Renal cortex interstitium (tissue), 15 donors: ENCODE data around the gene DENND6A. TPM values are rescaled to one million over a fixed set of nuclear protein-coding genes. Genes with fewer than 3 reads are reported as not detected.

ENCODE experiments used
- DNase-seq, 11 donors: peaks; one replicate each; pipeline ENCODE4 v3.0.0-alpha.2; 2013; ENCODE audit warnings: low read depth in 9 of 11, low spot score in 4 of 11; ENCODE audit errors: extremely low read depth in 1 of 11
- long read RNA-seq, 16 experiments: transcript quantifications; one replicate each; lab custom pipeline, GENCODE V29; 2026
- polyA plus RNA-seq, 3 donors: library from polyadenylated mRNA; unstranded; fragments of 120-200 nt; gene quantifications; one replicate each; pipeline ENCODE4 v1.2.1, GENCODE V29; 2013; ENCODE audit not compliant: insufficient read length in 3 of 3

The DENND6A gene, protein sequence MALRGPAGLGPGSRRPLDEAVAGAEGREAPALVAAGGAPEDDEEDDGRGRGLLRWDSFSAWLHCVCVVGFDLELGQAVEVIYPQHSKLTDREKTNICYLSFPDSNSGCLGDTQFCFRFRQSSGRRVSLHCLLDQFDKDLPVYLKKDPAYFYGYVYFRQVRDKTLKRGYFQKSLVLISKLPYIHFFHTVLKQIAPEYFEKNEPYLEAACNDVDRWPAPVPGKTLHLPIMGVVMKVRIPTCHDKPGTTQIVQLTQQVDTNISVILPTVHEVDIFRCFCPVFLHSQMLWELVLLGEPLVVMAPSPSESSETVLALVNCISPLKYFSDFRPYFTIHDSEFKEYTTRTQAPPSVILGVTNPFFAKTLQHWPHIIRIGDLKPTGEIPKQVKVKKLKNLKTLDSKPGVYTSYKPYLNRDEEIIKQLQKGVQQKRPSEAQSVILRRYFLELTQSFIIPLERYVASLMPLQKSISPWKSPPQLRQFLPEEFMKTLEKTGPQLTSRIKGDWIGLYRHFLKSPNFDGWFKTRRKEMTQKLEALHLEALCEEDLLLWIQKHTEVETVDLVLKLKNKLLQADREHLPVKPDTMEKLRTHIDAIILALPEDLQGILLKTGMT
- 10 to 100 TPM; 30.0 to 35.6 (median 30.2) TPM for polyA plus RNA-seq
- long read RNA-seq, donor 1, partial matches to known transcripts, result 0 of 1 reads
- long read RNA-seq, donor 1, other reads (novel, unspliced or antisense), result 0 of 1 reads
- long read RNA-seq, donor 2, partial matches to known transcripts, result 0 of 2 reads
- long read RNA-seq, donor 2, other reads (novel, unspliced or antisense), result 0 of 2 reads
- long read RNA-seq, donor 3, full-length matches to known transcripts, result 1 of 1 reads
- long read RNA-seq, donor 3, partial matches to known transcripts, result 0 of 1 reads
- long read RNA-seq, donor 3, other reads (novel, unspliced or antisense), result 0 of 1 reads
- long read RNA-seq, donor 4, result 0 reads
- long read RNA-seq, donor 5, result 0 reads
- long read RNA-seq, donor 6, full-length matches to known transcripts, result 1 of 1 reads
- long read RNA-seq, donor 6, partial matches to known transcripts, result 0 of 1 reads
- long read RNA-seq, donor 6, other reads (novel, unspliced or antisense), result 0 of 1 reads
- long read RNA-seq, donor 7, result 0 reads
- long read RNA-seq, donor 8, full-length matches to known transcripts, result 2 of 2 reads
- long read RNA-seq, donor 8, partial matches to known transcripts, result 0 of 2 reads
- long read RNA-seq, donor 8, other reads (novel, unspliced or antisense), result 0 of 2 reads
- long read RNA-seq, donor 9, full-length matches to known transcripts, result 1 of 1 reads
- long read RNA-seq, donor 9, partial matches to known transcripts, result 0 of 1 reads
- long read RNA-seq, donor 9, other reads (novel, unspliced or antisense), result 0 of 1 reads
- long read RNA-seq, donor 10, partial matches to known transcripts, result 0 of 1 reads
- long read RNA-seq, donor 10, other reads (novel, unspliced or antisense), result 0 of 1 reads
- long read RNA-seq, donor 11, result 0 reads
- long read RNA-seq, donor 12, result 0 reads
- long read RNA-seq, donor 13, full-length matches to known transcripts, result 1 of 1 reads
- long read RNA-seq, donor 13, partial matches to known transcripts, result 0 of 1 reads
- long read RNA-seq, donor 13, other reads (novel, unspliced or antisense), result 0 of 1 reads
- long read RNA-seq, donor 14, result 0 reads
- long read RNA-seq, donor 15, partial matches to known transcripts, result 0 of 1 reads
- long read RNA-seq, donor 15, other reads (novel, unspliced or antisense), result 0 of 1 reads
- long read RNA-seq, donor 16, partial matches to known transcripts, result 0 of 1 reads
- long read RNA-seq, donor 16, other reads (novel, unspliced or antisense), result 0 of 1 reads

GRCh38 chr3:57692396-57693147, at the start of gene DENND6A:
TSS of gene DENND6A (minus strand) at chr3:57693077. CDS start at chr3:57693018, 59 bp downstream.
- peak; percentile 79 to 94 (median 91) for DNase-seq

GRCh38 chr3:57740027-57740426, 47.1 kb upstream of the DENND6A start:
- DNase-seq, result no peak

- no peak for DNase-seq
These were observed 45.5 kb upstream of the DENND6A start for GRCh38 chr3:57738391-57738790.

DNA sequence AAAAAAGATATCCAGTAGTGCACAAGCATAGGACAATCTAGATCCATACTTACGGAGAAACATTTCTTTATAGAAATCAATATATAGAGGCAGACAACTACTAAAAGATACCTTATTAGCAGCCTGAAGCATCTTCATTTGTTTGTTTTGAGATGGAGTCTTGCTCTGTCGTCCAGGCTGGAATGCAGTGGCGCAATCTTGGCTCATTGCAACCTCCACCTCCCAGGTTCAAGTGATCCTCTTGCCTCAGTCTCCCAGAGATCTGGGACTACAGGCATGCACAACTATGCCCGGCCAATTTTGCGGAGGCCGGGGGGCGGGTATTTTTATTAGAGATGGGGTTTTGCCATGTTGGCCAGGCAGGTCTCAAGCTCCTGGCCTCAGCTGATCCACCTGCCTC, 45.0 kb upstream of the DENND6A start:
- no peak for DNase-seq

DNA sequence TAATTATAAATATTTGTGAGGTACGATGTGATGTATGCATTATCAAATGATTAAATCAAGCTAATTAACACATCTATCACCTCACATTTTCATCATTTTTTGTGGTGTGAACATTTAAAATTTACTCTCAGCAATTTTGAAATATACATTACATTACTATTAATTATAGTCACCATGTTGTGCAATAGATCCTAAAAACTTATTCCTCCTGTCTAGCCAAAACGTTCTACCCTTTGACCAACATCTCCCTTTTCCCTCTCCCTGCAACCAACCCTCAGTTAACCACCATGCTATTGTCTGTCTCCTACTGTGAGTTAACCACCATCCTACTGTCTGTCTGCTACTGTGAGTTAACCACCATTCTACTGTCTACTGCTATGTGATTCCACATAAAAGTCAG, 42.5 kb upstream of the DENND6A start:
- DNase-seq, result no peak

GRCh38 chr3:57733790-57734189, 40.9 kb upstream of the DENND6A start:
- DNase-seq, result no peak

DNA sequence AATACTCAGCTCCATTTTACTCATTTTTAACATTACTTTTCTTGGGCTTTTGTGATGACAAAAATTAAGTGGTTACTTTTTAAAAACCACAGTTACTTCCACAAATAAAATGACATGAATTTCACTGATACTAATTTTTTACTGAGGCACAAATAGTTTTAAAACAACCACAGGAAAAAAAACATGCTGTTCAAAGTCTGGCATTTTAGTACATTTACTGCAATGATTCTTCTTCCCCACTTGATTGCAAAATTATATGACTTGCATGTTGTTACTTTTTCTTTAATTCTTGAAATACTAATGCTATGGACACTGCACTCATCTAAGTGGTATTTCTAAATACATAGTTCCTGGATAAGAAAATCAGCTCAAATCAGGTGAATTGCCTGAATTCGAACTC, 38.4 kb upstream of the DENND6A start:
- DNase-seq, result no peak

DNA sequence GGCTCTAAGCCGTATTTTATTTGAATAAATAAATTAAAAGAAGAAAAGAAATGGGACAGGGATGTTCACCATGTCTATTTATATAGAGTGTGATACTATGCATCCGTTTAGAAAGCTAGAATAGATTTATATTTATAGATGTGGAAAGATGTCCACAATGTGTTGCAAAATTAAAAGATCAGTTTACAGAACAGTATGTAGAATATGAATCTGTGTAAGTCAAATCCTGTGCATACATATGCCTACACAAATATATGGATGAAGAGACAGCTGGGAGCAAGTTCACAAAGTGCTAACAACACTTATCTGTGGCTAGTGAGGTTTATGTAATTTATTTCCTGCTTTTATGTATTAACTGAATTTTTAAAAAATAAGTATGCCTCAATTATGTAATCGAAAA, 37.8 kb upstream of the DENND6A start:
- no peak for DNase-seq

DNA sequence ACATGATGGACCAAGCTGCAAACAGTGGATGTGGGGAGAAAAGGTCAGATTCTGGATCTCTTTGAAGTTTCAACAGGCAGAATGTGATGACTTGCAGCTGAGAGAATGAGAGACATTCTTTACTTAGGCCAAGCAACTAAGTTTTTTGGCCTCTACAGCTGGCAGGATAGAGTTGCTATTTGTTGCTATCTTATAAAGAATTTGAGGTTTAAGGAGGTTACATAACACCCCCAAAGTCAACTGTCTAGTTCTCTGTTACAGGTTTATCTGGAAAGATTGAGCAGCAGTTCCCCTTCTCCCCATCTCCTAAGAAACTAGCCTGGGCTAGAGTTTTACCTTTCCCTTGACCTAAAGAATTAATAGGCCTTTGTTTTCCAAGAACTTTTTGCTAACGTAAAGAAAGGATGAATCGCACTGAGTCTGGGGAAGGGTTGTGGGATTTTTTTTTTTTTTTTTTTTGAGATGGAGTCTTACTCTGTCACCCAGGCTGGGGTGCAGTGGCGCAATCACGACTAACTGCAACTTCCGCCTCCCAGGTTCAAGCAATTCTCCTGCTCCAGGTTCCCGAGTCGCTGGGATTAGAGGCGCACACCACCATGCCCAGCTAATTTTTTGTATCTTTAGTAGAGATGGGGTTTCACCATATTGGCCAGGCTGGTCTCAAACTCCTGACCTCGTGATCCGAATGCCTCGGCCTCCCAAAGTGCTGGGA, 36.6 kb upstream of the DENND6A start:
- DNase-seq, result no peak

DNA sequence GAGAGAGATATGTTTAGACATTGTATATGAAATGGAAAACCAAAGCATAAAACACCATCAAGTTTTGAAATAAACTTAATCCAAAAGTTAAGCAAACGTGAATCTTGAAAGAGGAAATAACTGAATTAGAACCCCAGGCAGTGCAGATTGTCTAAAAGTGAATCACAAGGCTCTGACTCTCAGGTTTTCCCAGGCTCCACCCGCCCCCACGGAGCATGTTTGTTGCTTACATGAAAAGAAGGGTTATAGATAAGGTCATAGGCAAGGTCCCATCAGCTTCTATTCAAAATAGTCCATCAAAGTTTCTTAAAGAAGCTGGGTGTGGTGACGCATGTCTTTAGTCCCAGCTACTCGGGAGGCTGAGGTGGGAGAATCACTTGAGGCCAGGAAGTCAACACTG, 34.2 kb upstream of the DENND6A start:
- DNase-seq, result no peak

GRCh38 chr3:57726397-57726796, 33.5 kb upstream of the DENND6A start:
- no peak for DNase-seq

DNA sequence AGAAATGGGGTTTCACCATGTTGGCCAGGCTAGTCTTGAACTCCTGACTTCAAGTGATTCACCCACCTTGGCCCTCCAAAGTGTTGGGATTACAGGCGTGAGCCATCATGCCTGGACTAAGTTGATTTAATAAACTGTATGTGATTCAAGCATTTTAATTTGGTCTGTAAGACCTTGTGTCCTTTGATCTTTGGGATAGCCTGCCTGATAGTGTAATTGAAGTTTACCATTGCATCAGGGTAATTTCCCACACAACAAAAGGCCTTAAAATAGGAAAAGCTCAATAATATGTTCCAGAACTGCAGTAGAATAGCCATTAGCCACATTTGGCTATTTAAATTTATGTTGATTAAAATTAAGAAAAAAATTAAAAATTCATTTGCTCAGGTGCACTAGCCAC, 25.2 kb upstream of the DENND6A start:
- DNase-seq, result no peak

DNA sequence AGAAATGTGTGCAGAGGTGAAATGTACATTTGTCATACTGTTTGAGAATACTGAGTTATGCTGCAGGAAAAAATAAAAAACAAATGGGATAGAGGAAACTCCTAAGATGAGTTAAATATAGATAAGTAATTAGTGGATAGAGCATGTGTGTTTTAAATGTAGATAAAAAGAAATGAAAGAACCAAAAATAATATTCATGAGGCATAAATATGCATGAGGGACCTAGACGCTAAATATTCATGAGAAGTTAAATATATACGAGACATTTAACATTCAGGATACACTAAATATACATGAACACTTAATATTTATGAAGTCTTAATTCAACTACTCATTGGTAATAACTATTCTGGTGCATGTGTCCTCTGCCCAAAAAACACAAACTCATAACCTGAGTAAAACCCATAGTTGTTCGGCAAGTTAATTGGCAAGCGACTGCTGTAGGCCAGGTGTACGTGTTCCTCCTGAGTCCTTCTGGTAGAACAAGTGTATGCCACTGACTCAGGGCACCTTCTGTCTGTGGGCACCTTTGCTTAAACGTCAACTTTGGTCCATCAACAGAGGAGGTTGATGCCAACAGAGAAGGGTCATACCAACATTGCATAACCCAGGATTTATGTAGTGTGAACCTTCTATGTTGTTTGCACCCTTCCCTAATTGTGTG, 24.5 kb upstream of the DENND6A start:
- DNase-seq, result no peak

DNA sequence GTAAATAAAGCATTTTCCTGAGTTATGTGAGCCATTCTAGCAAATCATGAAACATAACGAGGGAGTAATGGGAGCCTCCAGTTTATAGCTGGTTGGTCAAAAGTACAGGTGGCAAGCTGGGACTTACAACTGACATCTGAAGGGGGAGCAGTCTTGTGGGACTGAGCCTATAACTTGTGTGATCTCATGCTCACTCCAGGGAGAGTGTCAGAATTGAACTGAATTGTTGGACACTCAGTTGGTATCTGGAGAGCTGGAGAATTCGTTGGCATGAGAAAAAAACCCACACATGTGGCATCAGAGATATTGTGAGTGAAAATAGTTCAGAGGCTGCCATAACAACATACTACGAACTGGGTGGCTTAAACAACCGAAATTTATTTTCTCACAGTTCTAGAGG, 22.8 kb upstream of the DENND6A start:
- no peak for DNase-seq

- no peak for DNase-seq
These were observed 16.7 kb upstream of the DENND6A start for GRCh38 chr3:57709559-57709958.

DNA sequence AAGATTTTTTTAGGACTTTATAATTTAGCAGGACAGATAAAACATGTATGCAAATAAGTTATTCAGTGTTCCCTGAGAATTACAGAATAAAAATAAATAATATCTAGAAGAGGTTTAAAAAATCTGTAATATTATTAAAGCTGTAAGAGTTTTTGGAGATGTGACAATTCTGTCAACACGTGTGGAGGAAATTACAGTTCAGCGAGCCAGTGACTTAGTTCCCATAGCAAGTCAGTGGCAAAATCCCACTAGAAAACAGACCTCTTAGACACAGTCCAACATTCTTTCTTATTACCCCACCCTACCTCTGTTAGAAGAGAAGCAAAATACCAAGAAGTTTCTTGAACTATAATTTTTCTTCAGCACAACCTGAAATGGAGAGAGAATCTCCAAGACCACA, 16.2 kb upstream of the DENND6A start:
- no peak for DNase-seq

- DNase-seq, result no peak
These were observed 13.6 kb upstream of the DENND6A start for GRCh38 chr3:57706462-57706861.
